ENCODE measurements around the gene TBC1D9. TPM values are rescaled to one million over a fixed set of nuclear protein-coding genes. Genes with fewer than 3 reads are reported as not detected.
A peak's percentile ranks its signal among the peaks of the same experiment; 100 is the strongest.

Gene TBC1D9
- total and polyA plus RNA-seq, 4 donors = 9.0 to 52.6 (median 24.5) TPM

GRCh38 chr4:140739971-140740370 lies 16.2 kb downstream of the TBC1D9 start:
- no peak overlapping the region for H3K9ac ChIP-seq (ENCODE audit: insufficient read depth in 1 of 2, low read length in 2 of 2)
- peaks cover 3 to 40% (median 15%) of the 10 kb centered on the region in 5 donors for H3K4me1 ChIP-seq (ENCODE audit: control insufficient read depth in 5 of 5, insufficient read depth in 5 of 5, low read length in 5 of 5)
- no peak for TF ChIP-seq CTCF (IDR thresholded peaks at IDR 0.05; ENCODE audit: control extremely low read depth, extremely low read depth)
- H3K4me3 ChIP-seq = no peak overlapping the region
- no peaks in the 10 kb centered on the region for H3K36me3 ChIP-seq (ENCODE audit: control insufficient read depth in 4 of 4, insufficient read depth in 4 of 4, low read length in 4 of 4)
- H3K27ac ChIP-seq (ENCODE audit: low read depth in 1 of 2, low read length in 1 of 2) = no peak overlapping the region
- DNase-seq (no peak), ATAC-seq (ENCODE audit: insufficient read depth, low FRiP score) (no peak)
- H3K27me3 ChIP-seq (ENCODE audit: control insufficient read depth in 3 of 3, insufficient read depth in 3 of 3, low read length in 2 of 3) = no peaks in the 10 kb centered on the region
- no peaks in the 10 kb centered on the region for H3K9me3 ChIP-seq (ENCODE audit: control insufficient read depth in 4 of 4, insufficient read depth in 3 of 4, low read length in 3 of 4)

GRCh38 chr4:140738139-140738538 lies 18.0 kb downstream of the TBC1D9 start:
- no peak overlapping the region for H3K27ac ChIP-seq (ENCODE audit: low read depth in 1 of 2, low read length in 1 of 2)
- no peak for TF ChIP-seq CTCF (IDR thresholded peaks at IDR 0.05; ENCODE audit: control extremely low read depth, extremely low read depth)
- H3K27me3 ChIP-seq (ENCODE audit: control insufficient read depth in 3 of 3, insufficient read depth in 3 of 3, low read length in 2 of 3) = no peaks in the 10 kb centered on the region
- no peak overlapping the region for H3K9ac ChIP-seq (ENCODE audit: insufficient read depth in 1 of 2, low read length in 2 of 2)
- H3K4me1 ChIP-seq (ENCODE audit: control insufficient read depth in 5 of 5, insufficient read depth in 5 of 5, low read length in 5 of 5) = peaks cover 3 to 36% (median 15%) of the 10 kb centered on the region in 5 donors
- no peaks in the 10 kb centered on the region for H3K9me3 ChIP-seq (ENCODE audit: control insufficient read depth in 4 of 4, insufficient read depth in 3 of 4, low read length in 3 of 4)
- no peak for ATAC-seq (ENCODE audit: insufficient read depth, low FRiP score)
- no peak for DNase-seq
- no peaks in the 10 kb centered on the region for H3K36me3 ChIP-seq (ENCODE audit: control insufficient read depth in 4 of 4, insufficient read depth in 4 of 4, low read length in 4 of 4)
- H3K4me3 ChIP-seq = no peak overlapping the region
- 70 to 81% methylated on average over 1 of the region's 1 CpG for WGBS, 2 donors

- H3K36me3 ChIP-seq (ENCODE audit: control insufficient read depth in 4 of 4, insufficient read depth in 4 of 4, low read length in 4 of 4) = no peaks in the 10 kb centered on the region
- DNase-seq = peak in 1 of 3 donors; percentile 30
- no peak overlapping the region for H3K4me3 ChIP-seq
- no peaks in the 10 kb centered on the region for H3K27me3 ChIP-seq (ENCODE audit: control insufficient read depth in 3 of 3, insufficient read depth in 3 of 3, low read length in 2 of 3)
- WGBS, 2 donors = 78 to 87% methylated on average over 6 of the region's 6 CpGs
- TF ChIP-seq CTCF (IDR thresholded peaks at IDR 0.05; ENCODE audit: control extremely low read depth, extremely low read depth) = no peak
- H3K27ac ChIP-seq (ENCODE audit: low read depth in 1 of 2, low read length in 1 of 2) = no peak overlapping the region
- H3K4me1 ChIP-seq (ENCODE audit: control insufficient read depth in 5 of 5, insufficient read depth in 5 of 5, low read length in 5 of 5) = peaks cover 3 to 36% (median 12%) of the 10 kb centered on the region in 5 donors
- H3K9ac ChIP-seq (ENCODE audit: insufficient read depth in 1 of 2, low read length in 2 of 2) = no peak overlapping the region
- ATAC-seq (ENCODE audit: insufficient read depth, low FRiP score) = no peak
- H3K9me3 ChIP-seq (ENCODE audit: control insufficient read depth in 4 of 4, insufficient read depth in 3 of 4, low read length in 3 of 4) = no peaks in the 10 kb centered on the region
Measured at GRCh38 chr4:140736669-140737343, 19.4 kb downstream of the TBC1D9 start.
